OCI-LY7 (cell line): ENCODE results near the gene CRIM1. TPM values are rescaled to one million over a fixed set of nuclear protein-coding genes. Genes with fewer than 3 reads are reported as not detected.
A peak's percentile ranks its signal among the peaks of the same experiment; 100 is the strongest.

ENCODE experiments used
- BruUV-seq: library from RNA; stranded (reverse); fragments of 400-500 nt; replicated peaks from 2 replicates; lab custom pipeline; 2021; lab: Mats Ljungman, UMichigan
- CTCF ChIA-PET: fragments of 300-600 bp; sonication (Branson Sonifier 250); formaldehyde crosslinking; loops from one replicate; lab custom pipeline; 2022; ENCODE audit warnings: antibody characterized with exemption; ENCODE audit not compliant: unreplicated experiment; lab: Charles Lee
- POLR2A ChIA-PET: fragments of 300-600 bp; sonication (Branson Sonifier 250); formaldehyde crosslinking; loops from one replicate; lab custom pipeline; 2022; ENCODE audit warnings: antibody characterized with exemption; lab: Charles Lee
- DNase-seq: peaks from one replicate; pipeline ENCODE4 v3.0.0-alpha.2; 2015; ENCODE audit warnings: low spot score
- H2AFZ ChIP-seq: fragments of 200-600 bp; sonication (generic), shearing (Covaris generic); 2 replicates; pipeline ENCODE4 v1.6.1; 2014; ENCODE audit warnings: mild to moderate bottlenecking, antibody characterized with exemption, low read length, moderate library complexity
- H3K27ac ChIP-seq: fragments of 200-600 bp; sonication (generic); 2 replicates; pipeline ENCODE4 v1.5.1; 2014; ENCODE audit warnings: mixed run types, low read depth, mild to moderate bottlenecking, moderate library complexity, low read length, inconsistent platforms; ENCODE audit not compliant: poor library complexity, severe bottlenecking
- H3K36me3 ChIP-seq: fragments of 200-600 bp; sonication (generic); 2 replicates; pipeline ENCODE4 v1.6.1; 2014; ENCODE audit warnings: mild to moderate bottlenecking, antibody characterized with exemption, low read length, moderate library complexity, mixed read lengths; ENCODE audit not compliant: insufficient read depth
- H3K4me1 ChIP-seq: fragments of 200-600 bp; sonication (generic); 2 replicates; pipeline ENCODE4 v1.5.1; 2014; ENCODE audit warnings: mild to moderate bottlenecking, low read length; ENCODE audit not compliant: insufficient read depth, poor library complexity, severe bottlenecking
- H3K4me2 ChIP-seq: fragments of 200-600 bp; sonication (generic); 2 replicates; pipeline ENCODE4 v1.6.1; 2014; ENCODE audit warnings: mild to moderate bottlenecking, low read length
- H3K4me3 ChIP-seq: fragments of 200-600 bp; sonication (generic); 2 replicates; pipeline ENCODE4 v1.5.1; 2014; ENCODE audit warnings: mild to moderate bottlenecking, low read depth, low read length; ENCODE audit not compliant: poor library complexity, severe bottlenecking
- H3K79me2 ChIP-seq: fragments of 200-600 bp; sonication (generic); 2 replicates; pipeline ENCODE4 v1.6.1; 2016; ENCODE audit warnings: low read depth, mild to moderate bottlenecking, low read length, moderate library complexity, mixed read lengths; ENCODE audit not compliant: insufficient read depth
- H3K9me2 ChIP-seq: fragments of 200-600 bp; sonication (generic); 2 replicates; pipeline ENCODE4 v1.6.1; 2016; ENCODE audit warnings: mild to moderate bottlenecking, low read length, mixed read lengths; ENCODE audit not compliant: insufficient read depth
- H3K9me3 ChIP-seq: fragments of 200-600 bp; sonication (generic); 2 replicates; pipeline ENCODE4 v1.6.1; 2014; ENCODE audit warnings: mild to moderate bottlenecking, mixed run types, low read length, mixed read lengths
- H4K20me1 ChIP-seq: fragments of 200-600 bp; sonication (generic); 2 replicates; pipeline ENCODE4 v1.6.1; 2014; ENCODE audit warnings: mild to moderate bottlenecking, antibody characterized with exemption, low read length, moderate library complexity, mixed read lengths; ENCODE audit not compliant: insufficient read depth
- EZH2phosphoT487 ChIP-seq: fragments of 200-600 bp; sonication (generic); IDR thresholded peaks from 2 replicates; pipeline ENCODE4 v1.6.1; 2018; ENCODE audit warnings: low read depth, borderline replicate concordance, mild to moderate bottlenecking, mixed run types, antibody characterized with exemption, low read length, moderate library complexity, mixed read lengths
- intact Hi-C: fragments of 100-400 bp; cut with micrococcal nuclease; formaldehyde crosslinking; loops from one replicate; pipeline ENCODE4 v1.10.0; 2022; ENCODE audit not compliant: unreplicated experiment
- total RNA-seq, 2 experiments: library from RNA; depleted of rRNA in 1 of 2; stranded (reverse); fragments of >200 nt in 1 of 2; shearing (Covaris generic) in 1 of 2; gene quantifications; 2 replicates each; pipeline ENCODE4 v1.2.3, GENCODE V29; 2014 to 2022
- TF ChIP-seq, protein P1 (sequence below): fragments of 200-600 bp; sonication (generic); conservative IDR thresholded peaks from 2 replicates; pipeline ENCODE4 v1.5.1; 2014; ENCODE audit warnings: mild to moderate bottlenecking, antibody characterized with exemption, low read length, moderate library complexity, mixed read lengths

The CRIM1 gene
- total RNA-seq, 2 experiments from 2014 or later, result 37.0 to 47.4 TPM

GRCh38 chr2:36597532-36598377 lies 242.2 kb downstream of the CRIM1 start, which contains the start of gene FEZ2:
Gene FEZ2 (minus strand): TSS chr2:36598168. CDS start chr2:36598142, 26 bp downstream.
- H2AFZ ChIP-seq, result peak within 1 kb of the TSS; percentile 89
- POLR2A ChIA-PET, result interaction anchor here (0.6 to 0.9 kb wide), 2 partner anchors 20 to 70 kb away, joined by 3 to 4 read pairs; no protein-coding TSS in a partner anchor
- H3K4me3 ChIP-seq, result peak within 1 kb of the TSS; percentile 86
- intact Hi-C loops, result loop anchor here (2.0 kb wide), 1 partner anchor 241 kb away; no protein-coding TSS in a partner anchor
- CTCF ChIA-PET, result no interaction called here
- peak within 1 kb of the TSS; percentile 40 for H3K27ac ChIP-seq
- H3K4me2 ChIP-seq, result peak within 1 kb of the TSS; percentile 93
- peaks cover 11% of the 10 kb centered on the region for H3K4me1 ChIP-seq
- TF ChIP-seq, protein P1, sequence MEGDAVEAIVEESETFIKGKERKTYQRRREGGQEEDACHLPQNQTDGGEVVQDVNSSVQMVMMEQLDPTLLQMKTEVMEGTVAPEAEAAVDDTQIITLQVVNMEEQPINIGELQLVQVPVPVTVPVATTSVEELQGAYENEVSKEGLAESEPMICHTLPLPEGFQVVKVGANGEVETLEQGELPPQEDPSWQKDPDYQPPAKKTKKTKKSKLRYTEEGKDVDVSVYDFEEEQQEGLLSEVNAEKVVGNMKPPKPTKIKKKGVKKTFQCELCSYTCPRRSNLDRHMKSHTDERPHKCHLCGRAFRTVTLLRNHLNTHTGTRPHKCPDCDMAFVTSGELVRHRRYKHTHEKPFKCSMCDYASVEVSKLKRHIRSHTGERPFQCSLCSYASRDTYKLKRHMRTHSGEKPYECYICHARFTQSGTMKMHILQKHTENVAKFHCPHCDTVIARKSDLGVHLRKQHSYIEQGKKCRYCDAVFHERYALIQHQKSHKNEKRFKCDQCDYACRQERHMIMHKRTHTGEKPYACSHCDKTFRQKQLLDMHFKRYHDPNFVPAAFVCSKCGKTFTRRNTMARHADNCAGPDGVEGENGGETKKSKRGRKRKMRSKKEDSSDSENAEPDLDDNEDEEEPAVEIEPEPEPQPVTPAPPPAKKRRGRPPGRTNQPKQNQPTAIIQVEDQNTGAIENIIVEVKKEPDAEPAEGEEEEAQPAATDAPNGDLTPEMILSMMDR, result no peak
- TF ChIP-seq EZH2phosphoT487, result no peak
- H3K79me2 ChIP-seq, result peaks cover 15% of the 10 kb centered on the region; the same call in 1 of the 2 replicates
- peaks cover 14% of the 10 kb centered on the region; the same call in 1 of the 2 replicates for H3K36me3 ChIP-seq
- no TSS peak for BruUV-seq
- H3K9me2 ChIP-seq, result peaks cover 4% of the 10 kb centered on the region; the same call in 1 of the 2 replicates
- no peaks in the 10 kb centered on the region for H4K20me1 ChIP-seq
- peak; percentile 90 for DNase-seq
- no peaks in the 10 kb centered on the region for H3K9me3 ChIP-seq

Other genes starting within 250 kb of the CRIM1 start
- 17.1 and 19.3 TPM in 2 replicates for gene FEZ2, start 242.4 kb downstream of the CRIM1 start, total RNA-seq (2014; rRNA removed; shearing (Covaris generic))
- gene FEZ2, start 242.4 kb downstream of the CRIM1 start, total RNA-seq (2022), result 23.2 and 28.7 TPM in 2 replicates